ENCODE results near the gene MPPED1. TPM values are rescaled to one million over a fixed set of nuclear protein-coding genes. Genes with fewer than 3 reads are reported as not detected.

The MPPED1 gene
- total RNA-seq, 1 donor from 2014 or later, result 1.7 TPM

GRCh38 chr22:43464809-43465208, 53.0 kb downstream of the MPPED1 start:
- DNase-seq (ENCODE audit: low read depth, low spot score), result no peak
- peaks cover 3% of the 10 kb centered on the region for H3K36me3 Mint-ChIP-seq (ENCODE audit: low read depth)
- peaks cover 5% of the 10 kb centered on the region for H3K9me3 Mint-ChIP-seq
- H3K27ac Mint-ChIP-seq (ENCODE audit: unreplicated experiment), result no peak overlapping the region
- no peak overlapping the region for H3K4me3 Mint-ChIP-seq
- no peak for TF ChIP-seq CTCF (conservative IDR thresholded peaks at IDR 0.05)
- peaks cover 46% of the 10 kb centered on the region for H3K27me3 Mint-ChIP-seq (ENCODE audit: low read depth)
- H3K4me1 Mint-ChIP-seq, result no peaks in the 10 kb centered on the region

GRCh38 chr22:43465291-43466015, 53.6 kb downstream of the MPPED1 start:
- no peak overlapping the region for H3K27ac Mint-ChIP-seq (ENCODE audit: unreplicated experiment)
- H3K4me3 Mint-ChIP-seq, result no peak overlapping the region
- no peak for DNase-seq (ENCODE audit: low read depth, low spot score)
- no peaks in the 10 kb centered on the region for H3K4me1 Mint-ChIP-seq
- TF ChIP-seq CTCF (conservative IDR thresholded peaks at IDR 0.05), result no peak
- peaks cover 10% of the 10 kb centered on the region for H3K9me3 Mint-ChIP-seq
- peaks cover 3% of the 10 kb centered on the region for H3K36me3 Mint-ChIP-seq (ENCODE audit: low read depth)
- H3K27me3 Mint-ChIP-seq (ENCODE audit: low read depth), result peaks cover 51% of the 10 kb centered on the region

GRCh38 chr22:43466710-43467109, 54.9 kb downstream of the MPPED1 start:
- H3K27me3 Mint-ChIP-seq (ENCODE audit: low read depth), result peaks cover 47% of the 10 kb centered on the region

GRCh38 chr22:43467216-43467940, 55.6 kb downstream of the MPPED1 start:
- Mint-ChIP-seq H3K9me3 (peaks cover 10% of the 10 kb centered on the region), H3K27me3 (ENCODE audit: low read depth) (peaks cover 47% of the 10 kb centered on the region)

More at GRCh38 chr22:43466710-43467109, 54.9 kb downstream of the MPPED1 start:
- peaks cover 10% of the 10 kb centered on the region for H3K9me3 Mint-ChIP-seq
- H3K4me1 Mint-ChIP-seq, result no peaks in the 10 kb centered on the region
- no peak overlapping the region for H3K27ac Mint-ChIP-seq (ENCODE audit: unreplicated experiment)
- no peak for DNase-seq (ENCODE audit: low read depth, low spot score)
- H3K36me3 Mint-ChIP-seq (ENCODE audit: low read depth), result peaks cover 3% of the 10 kb centered on the region
- TF ChIP-seq CTCF (conservative IDR thresholded peaks at IDR 0.05), result no peak
- no peak overlapping the region for H3K4me3 Mint-ChIP-seq

GRCh38 chr22:43470253-43470652, 58.4 kb downstream of the MPPED1 start:
- no peak overlapping the region for H3K4me3 Mint-ChIP-seq

More at GRCh38 chr22:43467216-43467940, 55.6 kb downstream of the MPPED1 start:
- H3K4me3 Mint-ChIP-seq, result no peak overlapping the region
- no peak for DNase-seq (ENCODE audit: low read depth, low spot score)
- no peak overlapping the region for H3K27ac Mint-ChIP-seq (ENCODE audit: unreplicated experiment)
- H3K4me1 Mint-ChIP-seq, result no peaks in the 10 kb centered on the region
- no peak for TF ChIP-seq CTCF (conservative IDR thresholded peaks at IDR 0.05)
- H3K36me3 Mint-ChIP-seq (ENCODE audit: low read depth), result peaks cover 3% of the 10 kb centered on the region

More at GRCh38 chr22:43470253-43470652, 58.4 kb downstream of the MPPED1 start:
- Mint-ChIP-seq H3K9me3 (peaks cover 4% of the 10 kb centered on the region), H3K4me1 (peaks cover 15% of the 10 kb centered on the region), H3K36me3 (ENCODE audit: low read depth) (no peaks in the 10 kb centered on the region), H3K27ac (ENCODE audit: unreplicated experiment) (no peak overlapping the region), H3K27me3 (ENCODE audit: low read depth) (peaks cover 46% of the 10 kb centered on the region)
- DNase-seq (ENCODE audit: low read depth, low spot score), result no peak
- no peak for TF ChIP-seq CTCF (conservative IDR thresholded peaks at IDR 0.05)
